ENCODE results near the gene ACAD11.
A peak's percentile ranks its signal among the peaks of the same experiment; 100 is the strongest.

DNA sequence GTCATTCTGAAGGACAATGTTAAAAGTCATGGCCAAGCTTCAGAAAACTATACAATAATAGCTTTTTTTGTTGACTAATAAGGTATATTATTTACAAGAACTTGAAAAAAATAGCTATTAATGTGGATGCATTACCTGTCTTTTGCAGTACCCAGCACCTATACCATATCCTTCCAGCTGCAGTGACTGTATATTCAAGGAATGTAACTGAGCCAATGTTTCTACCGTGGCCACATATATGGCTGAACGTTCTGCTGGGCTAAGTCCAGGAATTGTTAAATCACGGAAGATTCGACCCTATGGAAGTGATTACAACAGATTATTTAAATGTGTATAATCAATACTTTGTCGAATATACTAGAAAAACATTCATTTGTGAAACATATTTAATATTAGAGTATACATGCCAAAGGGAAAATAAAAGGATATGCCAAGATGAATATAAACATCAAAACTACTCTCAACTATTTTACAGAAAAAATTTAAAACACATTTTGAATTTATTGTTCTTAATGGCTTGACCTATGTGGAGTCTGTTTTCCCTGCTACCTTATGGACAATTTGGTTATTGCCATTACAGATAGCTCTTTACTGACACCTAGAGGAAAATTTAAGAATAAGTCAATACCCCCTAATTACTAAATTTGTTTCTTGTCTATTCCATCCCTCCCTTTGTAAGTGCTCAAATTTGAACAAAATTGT, 17.6 kb downstream of the ACAD11 start:
- TF ChIP-seq, protein P1, sequence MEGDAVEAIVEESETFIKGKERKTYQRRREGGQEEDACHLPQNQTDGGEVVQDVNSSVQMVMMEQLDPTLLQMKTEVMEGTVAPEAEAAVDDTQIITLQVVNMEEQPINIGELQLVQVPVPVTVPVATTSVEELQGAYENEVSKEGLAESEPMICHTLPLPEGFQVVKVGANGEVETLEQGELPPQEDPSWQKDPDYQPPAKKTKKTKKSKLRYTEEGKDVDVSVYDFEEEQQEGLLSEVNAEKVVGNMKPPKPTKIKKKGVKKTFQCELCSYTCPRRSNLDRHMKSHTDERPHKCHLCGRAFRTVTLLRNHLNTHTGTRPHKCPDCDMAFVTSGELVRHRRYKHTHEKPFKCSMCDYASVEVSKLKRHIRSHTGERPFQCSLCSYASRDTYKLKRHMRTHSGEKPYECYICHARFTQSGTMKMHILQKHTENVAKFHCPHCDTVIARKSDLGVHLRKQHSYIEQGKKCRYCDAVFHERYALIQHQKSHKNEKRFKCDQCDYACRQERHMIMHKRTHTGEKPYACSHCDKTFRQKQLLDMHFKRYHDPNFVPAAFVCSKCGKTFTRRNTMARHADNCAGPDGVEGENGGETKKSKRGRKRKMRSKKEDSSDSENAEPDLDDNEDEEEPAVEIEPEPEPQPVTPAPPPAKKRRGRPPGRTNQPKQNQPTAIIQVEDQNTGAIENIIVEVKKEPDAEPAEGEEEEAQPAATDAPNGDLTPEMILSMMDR (IDR thresholded peaks at IDR 0.05), result peak; percentile 56 to 91 (median 87)
- no peak for TF ChIP-seq POLR2A (IDR thresholded peaks at IDR 0.05)

All from body of pancreas (tissue), 4 donors.